ENCODE data around the gene KIF11. TPM values are rescaled to one million over a fixed set of nuclear protein-coding genes. Genes with fewer than 3 reads are reported as not detected.
A peak's percentile ranks its signal among the peaks of the same experiment; 100 is the strongest.

Gene KIF11
- total and polyA plus RNA-seq, 2 of the 13 experiments (the other 11 are each of a cell fraction or from before 2014, with no cell fraction given): 8.7 to 38.4 TPM

- TF ChIP-seq ZNF773 (CRISPR knock-in tag; IDR thresholded peaks at IDR 0.05; ENCODE audit: borderline replicate concordance) (no peak), ZNF776 (CRISPR knock-in tag; IDR thresholded peaks at IDR 0.05) (no peak), GATA4 (IDR thresholded peaks at IDR 0.05; ENCODE audit: borderline replicate concordance, low read depth) (no peak), SRY (CRISPR knock-in tag; IDR thresholded peaks at IDR 0.05) (no peak; the same call in 1 of the 2 replicates), SNAI1 (CRISPR knock-in tag; IDR thresholded peaks at IDR 0.05; ENCODE audit: borderline replicate concordance) (no peak), ZNF569 (CRISPR knock-in tag; IDR thresholded peaks at IDR 0.05; ENCODE audit: borderline replicate concordance) (no peak), KMT2A (CRISPR knock-in tag; IDR thresholded peaks at IDR 0.05) (no peak), ATF5 (CRISPR knock-in tag; IDR thresholded peaks at IDR 0.05; ENCODE audit: low read depth) (no peak), SALL1 (CRISPR knock-in tag; IDR thresholded peaks at IDR 0.05) (peak; percentile 34; the same call in 1 of the 2 replicates), ZBTB3 (CRISPR knock-in tag; IDR thresholded peaks at IDR 0.05; ENCODE audit: borderline replicate concordance, low read depth) (0 out of 2 replicates have a peak, but pooled peaks have one; percentile 0), CENPT (CRISPR knock-in tag; IDR thresholded peaks at IDR 0.05; ENCODE audit: low read depth) (no peak), RBM22 (optimal IDR thresholded peaks at IDR 0.05; ENCODE audit: low read length) (peak; percentile 61), MED1 (CRISPR knock-in tag; IDR thresholded peaks at IDR 0.05) (peak; percentile 7; the same call in 1 of the 2 replicates), ASH2L (IDR thresholded peaks at IDR 0.05; ENCODE audit: insufficient read length, low read depth, low read length) (peak; percentile 14), TFE3 (CRISPR knock-in tag; IDR thresholded peaks at IDR 0.05) (0 out of 2 replicates have a peak, but pooled peaks have one; percentile 7), IKZF4 (CRISPR knock-in tag; IDR thresholded peaks at IDR 0.05; ENCODE audit: borderline replicate concordance, low read depth, not compliant biosample characterization) (no peak), UBTF (CRISPR knock-in tag; IDR thresholded peaks at IDR 0.05) (peak; percentile 53), ZMYM4 (CRISPR knock-in tag; IDR thresholded peaks at IDR 0.05) (0 out of 2 replicates have a peak, but pooled peaks have one; percentile 11), GTF2F1 (IDR thresholded peaks at IDR 0.05; ENCODE audit: low read length) (no peak), CBX5 (CRISPR knock-in tag; IDR thresholded peaks at IDR 0.05; ENCODE audit: borderline replicate concordance) (no peak), ZNF781 (CRISPR knock-in tag; IDR thresholded peaks at IDR 0.05; ENCODE audit: borderline replicate concordance, not compliant biosample characterization) (peak; percentile 12), HCFC1 (IDR thresholded peaks at IDR 0.05; ENCODE audit: low read depth, low read length) (no peak), ZBTB38 (CRISPR knock-in tag; IDR thresholded peaks at IDR 0.05) (no peak), PHF21A (CRISPR knock-in tag; IDR thresholded peaks at IDR 0.05) (no peak), KDM2A (CRISPR knock-in tag; IDR thresholded peaks at IDR 0.05; ENCODE audit: borderline replicate concordance, low read depth) (no peak)
- TF ChIP-seq, protein P1, sequence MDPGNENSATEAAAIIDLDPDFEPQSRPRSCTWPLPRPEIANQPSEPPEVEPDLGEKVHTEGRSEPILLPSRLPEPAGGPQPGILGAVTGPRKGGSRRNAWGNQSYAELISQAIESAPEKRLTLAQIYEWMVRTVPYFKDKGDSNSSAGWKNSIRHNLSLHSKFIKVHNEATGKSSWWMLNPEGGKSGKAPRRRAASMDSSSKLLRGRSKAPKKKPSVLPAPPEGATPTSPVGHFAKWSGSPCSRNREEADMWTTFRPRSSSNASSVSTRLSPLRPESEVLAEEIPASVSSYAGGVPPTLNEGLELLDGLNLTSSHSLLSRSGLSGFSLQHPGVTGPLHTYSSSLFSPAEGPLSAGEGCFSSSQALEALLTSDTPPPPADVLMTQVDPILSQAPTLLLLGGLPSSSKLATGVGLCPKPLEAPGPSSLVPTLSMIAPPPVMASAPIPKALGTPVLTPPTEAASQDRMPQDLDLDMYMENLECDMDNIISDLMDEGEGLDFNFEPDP (CRISPR knock-in tag; conservative IDR thresholded peaks at IDR 0.05): no peak
Measured at GRCh38 chr10:92691591-92692079, 98.7 kb downstream of the KIF11 start (continued).

Data from HepG2 (cell line).